ENCODE results near the gene ITPA. TPM values are rescaled to one million over a fixed set of nuclear protein-coding genes. Genes with fewer than 3 reads are reported as not detected.

Gene ITPA
- total RNA-seq, result 35.1 to 43.4 TPM (median 41.5 TPM) in 3 replicates
- long read RNA-seq, transcript ITPA-201 (8 exons, 1,185 nt), result major isoform, 39 of 51 reads
- long read RNA-seq, partial matches to known transcripts, result 4 of 51 reads
- long read RNA-seq, other reads (novel, unspliced or antisense), result 7 of 51 reads

GRCh38 chr20:3209257-3209945 is at the start of gene ITPA:
TSS of gene ITPA (plus strand) at chr20:3209498. CDS start at chr20:3209552, 54 bp downstream.
- Mint-ChIP-seq H3K27ac (ENCODE audit: unreplicated experiment) (peak within 1 kb of the TSS; percentile 93), H3K36me3 (ENCODE audit: low read depth) (peaks cover 2% of the 10 kb centered on the region)

GRCh38 chr20:3160418-3160817 is 48.9 kb upstream of the ITPA start:
- H3K4me1 Mint-ChIP-seq (ENCODE audit: low read depth), result peaks cover 36% of the 10 kb centered on the region
- H3K4me3 Mint-ChIP-seq (ENCODE audit: unreplicated experiment), result peak overlapping the region; percentile 28

More at GRCh38 chr20:3209257-3209945, at the start of gene ITPA:
- H3K9me3 Mint-ChIP-seq (ENCODE audit: low read depth), result no peaks in the 10 kb centered on the region
- no peak for DNase-seq (ENCODE audit: low spot score)
- no peak for TF ChIP-seq CTCF (IDR thresholded peaks at IDR 0.05)
- H3K4me1 Mint-ChIP-seq (ENCODE audit: low read depth), result peaks cover 19% of the 10 kb centered on the region
- H3K4me3 Mint-ChIP-seq (ENCODE audit: unreplicated experiment), result peak within 1 kb of the TSS; percentile 90
- no peaks in the 10 kb centered on the region for H3K27me3 Mint-ChIP-seq (ENCODE audit: low read depth)

GRCh38 chr20:3161316-3162079 is 47.8 kb upstream of the ITPA start:
- Mint-ChIP-seq H3K9me3 (ENCODE audit: low read depth) (no peaks in the 10 kb centered on the region), H3K4me1 (ENCODE audit: low read depth) (peaks cover 30% of the 10 kb centered on the region), H3K27ac (ENCODE audit: unreplicated experiment) (no peak overlapping the region), H3K27me3 (ENCODE audit: low read depth) (no peaks in the 10 kb centered on the region), H3K4me3 (ENCODE audit: unreplicated experiment) (no peak overlapping the region), H3K36me3 (ENCODE audit: low read depth) (no peaks in the 10 kb centered on the region)
- no peak for TF ChIP-seq CTCF (IDR thresholded peaks at IDR 0.05)
- DNase-seq (ENCODE audit: low spot score), result no peak

More at GRCh38 chr20:3160418-3160817, 48.9 kb upstream of the ITPA start:
- no peaks in the 10 kb centered on the region for H3K36me3 Mint-ChIP-seq (ENCODE audit: low read depth)
- H3K9me3 Mint-ChIP-seq (ENCODE audit: low read depth), result no peaks in the 10 kb centered on the region
- DNase-seq (ENCODE audit: low spot score), result no peak
- no peaks in the 10 kb centered on the region for H3K27me3 Mint-ChIP-seq (ENCODE audit: low read depth)
- no peak for TF ChIP-seq CTCF (IDR thresholded peaks at IDR 0.05)
- no peak overlapping the region for H3K27ac Mint-ChIP-seq (ENCODE audit: unreplicated experiment)

- TF ChIP-seq CTCF (IDR thresholded peaks at IDR 0.05), result no peak
- Mint-ChIP-seq H3K36me3 (ENCODE audit: low read depth) (no peaks in the 10 kb centered on the region), H3K4me3 (ENCODE audit: unreplicated experiment) (no peak overlapping the region), H3K9me3 (ENCODE audit: low read depth) (no peaks in the 10 kb centered on the region), H3K4me1 (ENCODE audit: low read depth) (peaks cover 23% of the 10 kb centered on the region), H3K27me3 (ENCODE audit: low read depth) (no peaks in the 10 kb centered on the region), H3K27ac (ENCODE audit: unreplicated experiment) (no peak overlapping the region)
- no peak for DNase-seq (ENCODE audit: low spot score)
Measured at GRCh38 chr20:3162080-3162611, 47.2 kb upstream of the ITPA start.

Data from chondrocyte (in vitro differentiated cells).